A549 (cell line): ENCODE data around the gene GPSM1. TPM values are rescaled to one million over a fixed set of nuclear protein-coding genes. Genes with fewer than 3 reads are reported as not detected.

ENCODE experiments used
- ATAC-seq, 2 experiments: fragments of 200-7000 bp in 1 of 2; fragments of >200 bp in 1 of 2; cut with Nextera tagmentation in 1 of 2; cut with Tn5 transposase in 1 of 2; 3 replicates each; pipeline versions ENCODE4 v1.8.0 to v1.9.1; 2018 to 2020; ENCODE audit warnings: mild to moderate bottlenecking in 1 of 2, moderate library complexity in 1 of 2
- CTCF ChIA-PET: fragments of 300-600 bp; sonication (Branson Sonifier 250); formaldehyde crosslinking; extraction: SDS; loops from one replicate; lab custom pipeline; 2021; ENCODE audit warnings: antibody characterized with exemption, inconsistent platforms; lab: Yijun Ruan, JAX
- POLR2A ChIA-PET: fragments of 350-600 bp; formaldehyde crosslinking; extraction: SDS; loops from one replicate; lab custom pipeline; 2021; ENCODE audit warnings: antibody characterized with exemption, inconsistent platforms; lab: Yijun Ruan, JAX
- DNase-seq, 2 experiments: peaks; one replicate each; pipeline versions ENCODE4 v3.0.0 to v3.0.0-alpha.2; 2011 to 2016; ENCODE audit warnings: low read depth in 1 of 2, low spot score in 1 of 2
- FAIRE-seq: peaks from 2 replicates; lab custom pipeline; 2011; peaks lifted over from hg19 to GRCh38; lab: Jason Lieb, UNC
- H3K27ac ChIP-seq, 2 experiments: fragments of >200 bp; sonication (Bioruptor Twin); formaldehyde crosslinking; 3 replicates each; pipeline ENCODE4 v1.5.1; 2016 to 2017
- H3K4me1 ChIP-seq: fragments of >200 bp; sonication (Bioruptor Twin); formaldehyde crosslinking; 3 replicates; pipeline ENCODE4 v1.6.1; 2016
- H3K4me2 ChIP-seq: fragments of >200 bp; sonication (Bioruptor Twin); formaldehyde crosslinking; 3 replicates; pipeline ENCODE4 v1.6.1; 2016
- H3K4me3 ChIP-seq: fragments of >200 bp; sonication (Bioruptor Twin); formaldehyde crosslinking; 3 replicates; pipeline ENCODE4 v1.5.1; 2016
- H3K9me3 ChIP-seq: fragments of >200 bp; sonication (Bioruptor Twin); formaldehyde crosslinking; 3 replicates; pipeline ENCODE4 v1.6.1; 2016
- CBX8 ChIP-seq: fragments of 200-600 bp; sonication (generic); IDR thresholded peaks from 2 replicates; pipeline ENCODE4 v1.6.1; 2016
- FOSL2 ChIP-seq, 2 experiments: fragments of 450-650 bp in 1 of 2; fragments of >200 bp in 1 of 2; sonication (Bioruptor Twin) in 1 of 2; formaldehyde crosslinking; IDR thresholded peaks; 2 replicates each; pipeline versions ENCODE4 v1.5.0 to v1.6.1; 2016 to 2020; ENCODE audit warnings: mild to moderate bottlenecking in 1 of 2, moderate library complexity in 1 of 2
- NPAS2 ChIP-seq: fragments of 250-450 bp; sonication (Bioruptor Pico); IDR thresholded peaks from 2 replicates; pipeline ENCODE4 v1.8.0; 2022; ENCODE audit warnings: mild to moderate bottlenecking, moderate library complexity, borderline replicate concordance
- RAD21 ChIP-seq, 2 experiments: fragments of >200 bp in 1 of 2; sonication (Bioruptor Twin) in 1 of 2; formaldehyde crosslinking in 1 of 2; IDR thresholded peaks in 1 of 2; conservative IDR thresholded peaks in 1 of 2; 2 replicates in 1 of 2; 3 replicates in 1 of 2; pipeline ENCODE4 v1.6.1; 2012 to 2018; ENCODE audit warnings: inconsistent platforms in 1 of 2
- RARB ChIP-seq: fragments of 250-450 bp; sonication (Bioruptor Pico); IDR thresholded peaks from 2 replicates; pipeline ENCODE4 v1.8.0; 2021; ENCODE audit warnings: mild to moderate bottlenecking, moderate library complexity
- RFX5 ChIP-seq: fragments of 450-650 bp; IDR thresholded peaks from 2 replicates; pipeline ENCODE4 v1.7.1; 2014; ENCODE audit warnings: antibody characterized with exemption, mild to moderate bottlenecking, moderate library complexity
- RNF2 ChIP-seq: fragments of 200-600 bp; sonication (generic); IDR thresholded peaks from 2 replicates; pipeline ENCODE4 v1.6.1; 2016; ENCODE audit warnings: low read depth, mild to moderate bottlenecking, antibody characterized with exemption, moderate library complexity, borderline replicate concordance
- SMC3 ChIP-seq: fragments of >200 bp; sonication (Bioruptor Twin); formaldehyde crosslinking; IDR thresholded peaks from 3 replicates; pipeline ENCODE4 v1.6.1; 2018; ENCODE audit warnings: inconsistent platforms
- TP53 ChIP-seq: fragments of 250-450 bp; sonication (Bioruptor Pico); IDR thresholded peaks from 2 replicates; pipeline ENCODE4 v1.5.0; 2021; ENCODE audit warnings: mild to moderate bottlenecking, moderate library complexity
- ZC3H11A ChIP-seq: fragments of 450-650 bp; IDR thresholded peaks from 2 replicates; pipeline ENCODE4 v1.6.1; 2014; ENCODE audit warnings: antibody characterized with exemption, mild to moderate bottlenecking
- ZNF302 ChIP-seq: fragments of 250-450 bp; sonication (Bioruptor Pico); IDR thresholded peaks from 2 replicates; pipeline ENCODE4 v1.9.0; 2021; ENCODE audit warnings: inconsistent platforms, mild to moderate bottlenecking, moderate library complexity
- WGBS: methylation state at CpG from one replicate; pipeline ENCODE4 v1.1.6; 2017; ENCODE audit errors: missing lambda C conversion rate; 5-methylcytosine and 5-hydroxymethylcytosine counted together
- polyA plus RNA-seq, 4 experiments: library from polyadenylated mRNA; depleted of rRNA in 3 of 4; stranded (reverse); fragments of >200 nt; fragmentation: RNase III in 1 of 4; extraction: RNeasy Plus Mini Kit Qiagen cat#74134 plus additional on column Dnase treatment in 1 of 4; gene quantifications; 2 replicates in 3 of 4; 3 replicates in 1 of 4; pipeline ENCODE4 v1.2.3, GENCODE V29; 2011 to 2017
- TF ChIP-seq, protein P1 (sequence below): fragments of 150-350 bp; IDR thresholded peaks from 2 replicates; pipeline ENCODE4 v1.6.1; 2014; ENCODE audit warnings: low read depth, mild to moderate bottlenecking, low read length
- TF ChIP-seq, protein P2 (sequence below): fragments of >200 bp; sonication (Bioruptor Twin); formaldehyde crosslinking; IDR thresholded peaks from 3 replicates; pipeline ENCODE4 v1.5.1; 2016

Gene GPSM1
- polyA plus RNA-seq, 2 of the 4 experiments (the other 2 are of a cell fraction), result 2.1 to 8.8 TPM

DNA sequence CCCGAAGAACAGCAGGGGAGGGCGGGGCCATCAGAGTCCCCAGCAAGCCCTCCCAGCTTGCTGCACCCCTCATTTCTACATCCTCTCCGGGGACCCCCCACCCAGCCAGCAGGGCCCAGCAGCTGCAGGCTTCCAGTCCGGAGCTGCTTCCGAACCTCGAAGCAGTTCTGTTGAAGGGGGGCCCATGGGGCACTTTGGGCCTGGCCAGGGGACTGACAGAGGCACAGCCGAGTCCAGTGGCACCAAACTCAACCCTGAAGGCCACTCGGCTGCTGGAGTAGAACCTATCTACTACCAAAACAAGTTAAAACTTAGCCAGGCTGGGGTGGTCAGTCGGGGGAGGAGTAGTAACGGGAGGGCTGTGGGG is 15.3 kb upstream of the GPSM1 start (continued):
- TF ChIP-seq, protein P1, sequence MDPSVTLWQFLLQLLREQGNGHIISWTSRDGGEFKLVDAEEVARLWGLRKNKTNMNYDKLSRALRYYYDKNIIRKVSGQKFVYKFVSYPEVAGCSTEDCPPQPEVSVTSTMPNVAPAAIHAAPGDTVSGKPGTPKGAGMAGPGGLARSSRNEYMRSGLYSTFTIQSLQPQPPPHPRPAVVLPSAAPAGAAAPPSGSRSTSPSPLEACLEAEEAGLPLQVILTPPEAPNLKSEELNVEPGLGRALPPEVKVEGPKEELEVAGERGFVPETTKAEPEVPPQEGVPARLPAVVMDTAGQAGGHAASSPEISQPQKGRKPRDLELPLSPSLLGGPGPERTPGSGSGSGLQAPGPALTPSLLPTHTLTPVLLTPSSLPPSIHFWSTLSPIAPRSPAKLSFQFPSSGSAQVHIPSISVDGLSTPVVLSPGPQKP, result no peak

DNA sequence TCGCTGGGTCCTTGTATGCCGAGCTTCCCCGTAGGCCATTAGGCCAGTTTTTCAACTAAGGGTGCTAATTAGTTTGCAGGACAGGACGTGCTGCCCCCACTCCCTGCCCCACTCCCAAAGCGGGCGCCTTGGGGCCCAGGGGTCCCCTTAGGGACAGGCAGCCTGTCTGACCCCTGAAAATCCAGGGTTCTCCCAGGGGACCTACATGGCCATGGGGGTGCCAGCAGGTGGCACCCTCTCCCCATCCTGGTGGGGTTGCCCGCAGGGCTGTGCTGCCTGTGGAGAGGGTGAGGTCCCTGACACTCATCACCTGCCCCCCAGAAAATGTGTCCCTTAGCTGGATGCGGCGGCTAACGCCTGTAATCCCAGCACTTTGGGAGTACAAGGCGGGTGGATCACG is 14.9 kb upstream of the GPSM1 start:
- FAIRE-seq, result no peak
- no peak overlapping the region for H3K27ac ChIP-seq
- WGBS, result 64% methylated on average over 12 of the region's 12 CpGs
- ChIA-PET CTCF (interaction anchor here (0.6 to 3.4 kb wide), 24 partner anchors 8 to 318 kb away, joined by 3 to 31 read pairs (median 4); partner anchors contain the start of genes CCDC187 and DNLZ), POLR2A (no interaction called here)
- peak; percentile 71 to 89 for ATAC-seq
- peak; percentile 48 to 74 for DNase-seq
- no peak for TF ChIP-seq NPAS2 (CRISPR knock-in tag)
- TF ChIP-seq FOSL2 (IDR thresholded peaks at IDR 0.05), result no peak
- TF ChIP-seq FOSL2 (CRISPR knock-in tag; IDR thresholded peaks at IDR 0.05), result no peak
- TF ChIP-seq, protein P2, sequence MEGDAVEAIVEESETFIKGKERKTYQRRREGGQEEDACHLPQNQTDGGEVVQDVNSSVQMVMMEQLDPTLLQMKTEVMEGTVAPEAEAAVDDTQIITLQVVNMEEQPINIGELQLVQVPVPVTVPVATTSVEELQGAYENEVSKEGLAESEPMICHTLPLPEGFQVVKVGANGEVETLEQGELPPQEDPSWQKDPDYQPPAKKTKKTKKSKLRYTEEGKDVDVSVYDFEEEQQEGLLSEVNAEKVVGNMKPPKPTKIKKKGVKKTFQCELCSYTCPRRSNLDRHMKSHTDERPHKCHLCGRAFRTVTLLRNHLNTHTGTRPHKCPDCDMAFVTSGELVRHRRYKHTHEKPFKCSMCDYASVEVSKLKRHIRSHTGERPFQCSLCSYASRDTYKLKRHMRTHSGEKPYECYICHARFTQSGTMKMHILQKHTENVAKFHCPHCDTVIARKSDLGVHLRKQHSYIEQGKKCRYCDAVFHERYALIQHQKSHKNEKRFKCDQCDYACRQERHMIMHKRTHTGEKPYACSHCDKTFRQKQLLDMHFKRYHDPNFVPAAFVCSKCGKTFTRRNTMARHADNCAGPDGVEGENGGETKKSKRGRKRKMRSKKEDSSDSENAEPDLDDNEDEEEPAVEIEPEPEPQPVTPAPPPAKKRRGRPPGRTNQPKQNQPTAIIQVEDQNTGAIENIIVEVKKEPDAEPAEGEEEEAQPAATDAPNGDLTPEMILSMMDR, result peak; percentile 50
- TF ChIP-seq SMC3, result 0 out of 3 replicates have a peak, but pooled peaks have one; percentile 36
- peak; percentile 69 to 78; a peak in 4 of 5 replicates for TF ChIP-seq RAD21 (conservative IDR thresholded peaks at IDR 0.05 in 1 of 2, IDR thresholded peaks at IDR 0.05 in 1 of 2)
- no peak for TF ChIP-seq RFX5
- no peak for TF ChIP-seq RARB (CRISPR knock-in tag)
- no peak for TF ChIP-seq ZNF302 (CRISPR knock-in tag)
- H3K4me3 ChIP-seq, result no peak overlapping the region
- H3K4me1 ChIP-seq, result peaks cover 8% of the 10 kb centered on the region; the same call in 2 of the 3 replicates
- H3K9me3 ChIP-seq, result peaks cover 15% of the 10 kb centered on the region
- no peak overlapping the region for H3K4me2 ChIP-seq

DNA sequence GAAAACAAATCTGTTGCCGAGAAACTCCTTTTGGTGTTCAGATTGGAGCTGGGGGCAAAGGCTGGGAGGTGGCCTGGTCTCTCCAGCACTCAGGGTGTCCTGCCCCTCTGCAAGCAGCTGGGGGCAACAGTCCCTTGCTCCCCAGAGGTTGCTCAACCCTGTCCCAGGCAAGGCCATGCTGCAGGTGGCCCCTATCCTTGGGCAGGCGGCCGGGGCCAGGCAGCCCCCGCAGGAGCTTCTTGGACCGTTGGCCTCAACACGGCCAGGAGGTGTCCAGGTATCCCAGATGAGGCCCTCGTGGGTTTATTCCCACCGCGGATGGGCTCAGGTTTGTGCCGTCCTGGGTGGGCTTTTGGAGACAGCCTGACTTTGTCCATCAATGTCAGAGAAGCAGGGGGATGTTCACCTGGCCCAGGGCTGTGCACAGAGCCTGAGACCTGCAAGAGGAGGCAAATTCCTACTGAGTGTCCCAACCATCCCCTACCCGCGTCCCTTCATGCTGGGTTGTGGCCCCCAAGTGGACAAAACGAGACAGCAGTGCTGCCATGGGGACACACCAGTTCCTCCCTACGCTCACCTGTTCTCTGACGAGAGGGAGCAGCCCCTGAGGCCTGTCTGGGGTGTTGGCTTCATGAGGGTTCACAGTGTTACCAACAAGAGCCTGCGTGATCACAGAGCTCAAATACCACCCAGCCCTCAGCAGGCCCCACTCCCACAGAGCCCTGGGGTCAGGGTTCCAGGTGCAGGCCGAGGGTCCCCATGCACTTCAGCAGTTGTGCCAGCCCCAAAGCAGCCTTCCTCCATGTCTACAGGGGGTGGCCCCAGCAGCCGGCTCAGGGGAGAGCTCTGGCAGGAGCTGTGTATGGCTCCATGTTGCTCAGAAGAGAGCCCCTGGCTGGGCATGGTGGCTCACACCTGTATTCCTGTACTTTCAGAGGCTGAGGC is 14.0 kb upstream of the GPSM1 start:
- DNase-seq, result no peak
- Histone ChIP-seq H3K4me1 (peaks cover 8% of the 10 kb centered on the region; the same call in 2 of the 3 replicates), H3K4me3 (no peak overlapping the region), H3K4me2 (no peak overlapping the region), H3K27ac (no peak overlapping the region), H3K9me3 (peaks cover 15% of the 10 kb centered on the region)
- peak; percentile 14 to 17; a peak in 2 of 6 replicates for ATAC-seq
- ChIA-PET CTCF (interaction anchor here (0.7 to 3.4 kb wide), 24 partner anchors 9 to 317 kb away, joined by 3 to 31 read pairs (median 4); partner anchors contain the start of genes CCDC187 and DNLZ), POLR2A (no interaction called here)
- WGBS, result 71% methylated on average over 12 of the region's 18 CpGs
- no peak for TF ChIP-seq ZC3H11A
- no peak for TF ChIP-seq RNF2
- TF ChIP-seq, protein P1, result no peak
- no peak for TF ChIP-seq TP53 (CRISPR knock-in tag)
- TF ChIP-seq, protein P2, result no peak
- no peak for TF ChIP-seq CBX8
- FAIRE-seq, result no peak
